OCI-LY7 (cell line): ENCODE results near the gene AKAP17A. TPM values are rescaled to one million over a fixed set of nuclear protein-coding genes. Genes with fewer than 3 reads are reported as not detected.

Experiments
- BruUV-seq: library from RNA; stranded (reverse); fragments of 400-500 nt; replicated peaks from 2 replicates; lab custom pipeline; 2021; lab: Mats Ljungman, UMichigan
- CTCF ChIA-PET: fragments of 300-600 bp; sonication (Branson Sonifier 250); formaldehyde crosslinking; loops from one replicate; lab custom pipeline; 2022; ENCODE audit warnings: antibody characterized with exemption; ENCODE audit not compliant: unreplicated experiment; lab: Charles Lee
- POLR2A ChIA-PET: fragments of 300-600 bp; sonication (Branson Sonifier 250); formaldehyde crosslinking; loops from one replicate; lab custom pipeline; 2022; ENCODE audit warnings: antibody characterized with exemption; lab: Charles Lee
- DNase-seq: peaks from one replicate; pipeline ENCODE4 v3.0.0-alpha.2; 2015; ENCODE audit warnings: low spot score
- H2AFZ ChIP-seq: fragments of 200-600 bp; sonication (generic), shearing (Covaris generic); 2 replicates; pipeline ENCODE4 v1.6.1; 2014; ENCODE audit warnings: mild to moderate bottlenecking, antibody characterized with exemption, low read length, moderate library complexity
- H3K27ac ChIP-seq: fragments of 200-600 bp; sonication (generic); 2 replicates; pipeline ENCODE4 v1.5.1; 2014; ENCODE audit warnings: mixed run types, low read depth, mild to moderate bottlenecking, moderate library complexity, low read length, inconsistent platforms; ENCODE audit not compliant: poor library complexity, severe bottlenecking
- H3K36me3 ChIP-seq: fragments of 200-600 bp; sonication (generic); 2 replicates; pipeline ENCODE4 v1.6.1; 2014; ENCODE audit warnings: mild to moderate bottlenecking, antibody characterized with exemption, low read length, moderate library complexity, mixed read lengths; ENCODE audit not compliant: insufficient read depth
- H3K4me1 ChIP-seq: fragments of 200-600 bp; sonication (generic); 2 replicates; pipeline ENCODE4 v1.5.1; 2014; ENCODE audit warnings: mild to moderate bottlenecking, low read length; ENCODE audit not compliant: insufficient read depth, poor library complexity, severe bottlenecking
- H3K4me2 ChIP-seq: fragments of 200-600 bp; sonication (generic); 2 replicates; pipeline ENCODE4 v1.6.1; 2014; ENCODE audit warnings: mild to moderate bottlenecking, low read length
- H3K4me3 ChIP-seq: fragments of 200-600 bp; sonication (generic); 2 replicates; pipeline ENCODE4 v1.5.1; 2014; ENCODE audit warnings: mild to moderate bottlenecking, low read depth, low read length; ENCODE audit not compliant: poor library complexity, severe bottlenecking
- H3K79me2 ChIP-seq: fragments of 200-600 bp; sonication (generic); 2 replicates; pipeline ENCODE4 v1.6.1; 2016; ENCODE audit warnings: low read depth, mild to moderate bottlenecking, low read length, moderate library complexity, mixed read lengths; ENCODE audit not compliant: insufficient read depth
- H3K9me2 ChIP-seq: fragments of 200-600 bp; sonication (generic); 2 replicates; pipeline ENCODE4 v1.6.1; 2016; ENCODE audit warnings: mild to moderate bottlenecking, low read length, mixed read lengths; ENCODE audit not compliant: insufficient read depth
- H3K9me3 ChIP-seq: fragments of 200-600 bp; sonication (generic); 2 replicates; pipeline ENCODE4 v1.6.1; 2014; ENCODE audit warnings: mild to moderate bottlenecking, mixed run types, low read length, mixed read lengths
- H4K20me1 ChIP-seq: fragments of 200-600 bp; sonication (generic); 2 replicates; pipeline ENCODE4 v1.6.1; 2014; ENCODE audit warnings: mild to moderate bottlenecking, antibody characterized with exemption, low read length, moderate library complexity, mixed read lengths; ENCODE audit not compliant: insufficient read depth
- EZH2phosphoT487 ChIP-seq: fragments of 200-600 bp; sonication (generic); IDR thresholded peaks from 2 replicates; pipeline ENCODE4 v1.6.1; 2018; ENCODE audit warnings: low read depth, borderline replicate concordance, mild to moderate bottlenecking, mixed run types, antibody characterized with exemption, low read length, moderate library complexity, mixed read lengths
- intact Hi-C: fragments of 100-400 bp; cut with micrococcal nuclease; formaldehyde crosslinking; loops from one replicate; pipeline ENCODE4 v1.10.0; 2022; ENCODE audit not compliant: unreplicated experiment
- total RNA-seq, 2 experiments: library from RNA; depleted of rRNA in 1 of 2; stranded (reverse); fragments of >200 nt in 1 of 2; shearing (Covaris generic) in 1 of 2; gene quantifications; 2 replicates each; pipeline ENCODE4 v1.2.3, GENCODE V29; 2014 to 2022
- TF ChIP-seq, protein P1 (sequence below): fragments of 200-600 bp; sonication (generic); conservative IDR thresholded peaks from 2 replicates; pipeline ENCODE4 v1.5.1; 2014; ENCODE audit warnings: mild to moderate bottlenecking, antibody characterized with exemption, low read length, moderate library complexity, mixed read lengths

AKAP17A gene
- total RNA-seq, 2 experiments from 2014 or later = 64.2 to 64.9 TPM

- TF ChIP-seq, protein P1, sequence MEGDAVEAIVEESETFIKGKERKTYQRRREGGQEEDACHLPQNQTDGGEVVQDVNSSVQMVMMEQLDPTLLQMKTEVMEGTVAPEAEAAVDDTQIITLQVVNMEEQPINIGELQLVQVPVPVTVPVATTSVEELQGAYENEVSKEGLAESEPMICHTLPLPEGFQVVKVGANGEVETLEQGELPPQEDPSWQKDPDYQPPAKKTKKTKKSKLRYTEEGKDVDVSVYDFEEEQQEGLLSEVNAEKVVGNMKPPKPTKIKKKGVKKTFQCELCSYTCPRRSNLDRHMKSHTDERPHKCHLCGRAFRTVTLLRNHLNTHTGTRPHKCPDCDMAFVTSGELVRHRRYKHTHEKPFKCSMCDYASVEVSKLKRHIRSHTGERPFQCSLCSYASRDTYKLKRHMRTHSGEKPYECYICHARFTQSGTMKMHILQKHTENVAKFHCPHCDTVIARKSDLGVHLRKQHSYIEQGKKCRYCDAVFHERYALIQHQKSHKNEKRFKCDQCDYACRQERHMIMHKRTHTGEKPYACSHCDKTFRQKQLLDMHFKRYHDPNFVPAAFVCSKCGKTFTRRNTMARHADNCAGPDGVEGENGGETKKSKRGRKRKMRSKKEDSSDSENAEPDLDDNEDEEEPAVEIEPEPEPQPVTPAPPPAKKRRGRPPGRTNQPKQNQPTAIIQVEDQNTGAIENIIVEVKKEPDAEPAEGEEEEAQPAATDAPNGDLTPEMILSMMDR = no peak
- no peak for TF ChIP-seq EZH2phosphoT487
- no peak overlapping the region for H2AFZ ChIP-seq
- intact Hi-C loops = loop anchor here (5.0 kb wide), 2 partner anchors 523 to 943 kb away; no protein-coding TSS in a partner anchor
- no peaks in the 10 kb centered on the region for H4K20me1 ChIP-seq
- H3K27ac ChIP-seq = no peak overlapping the region
- no peaks in the 10 kb centered on the region for H3K9me2 ChIP-seq
- CTCF ChIA-PET = no interaction called here
- POLR2A ChIA-PET = no interaction called here
- BruUV-seq = no TSS peak
- no peaks in the 10 kb centered on the region for H3K79me2 ChIP-seq
- H3K4me1 ChIP-seq = peaks cover 9% of the 10 kb centered on the region
- H3K4me2 ChIP-seq = no peak overlapping the region
- no peaks in the 10 kb centered on the region for H3K36me3 ChIP-seq
- DNase-seq = no peak
- H3K4me3 ChIP-seq = no peak overlapping the region
- peaks cover 10% of the 10 kb centered on the region; the same call in 1 of the 2 replicates for H3K9me3 ChIP-seq
Observed at GRCh38 chrX:1649621-1650020, 58.2 kb downstream of the AKAP17A start.

Other genes starting within 250 kb of the AKAP17A start
- gene SLC25A6, start 199.5 kb upstream of the AKAP17A start, total RNA-seq (2014; rRNA removed; shearing (Covaris generic)) = 196 and 211 TPM in 2 replicates
- gene SLC25A6, start 199.5 kb upstream of the AKAP17A start, total RNA-seq (2022) = 444 and 492 TPM in 2 replicates
- gene ASMTL, start 138.7 kb upstream of the AKAP17A start, total RNA-seq (2014; rRNA removed; shearing (Covaris generic)) = 17.2 and 17.6 TPM in 2 replicates
- gene ASMTL, start 138.7 kb upstream of the AKAP17A start, total RNA-seq (2022) = 32.8 and 37.0 TPM in 2 replicates
- gene P2RY8, start 54.4 kb upstream of the AKAP17A start, total RNA-seq (2014; rRNA removed; shearing (Covaris generic)) = 88.3 and 110 TPM in 2 replicates
- gene P2RY8, start 54.4 kb upstream of the AKAP17A start, total RNA-seq (2022) = 122 and 149 TPM in 2 replicates
- gene ASMT, start 23.5 kb downstream of the AKAP17A start, total RNA-seq (2014; rRNA removed; shearing (Covaris generic)) = 0.15 and 0.16 TPM in 2 replicates
- gene ASMT, start 23.5 kb downstream of the AKAP17A start, total RNA-seq (2022) = not detected in 2 replicates